Activated T-helper 1 cell treated with Interleukin-2 at 50 U/mL for 16 hours (primary cell): ENCODE results near the gene STK33.

ENCODE experiments used
- DNase-seq: peaks from one replicate; pipeline ENCODE4 v3.0.0-alpha.2; 2020; ENCODE audit warnings: low read depth

The STK33 gene

GRCh38 chr11:8593935-8594909, at the start of gene STK33:
TSS of gene STK33 (minus strand) at chr11:8594228. CDS start at chr11:8474905, 119,323 bp downstream.
- DNase-seq = no peak

DNA sequence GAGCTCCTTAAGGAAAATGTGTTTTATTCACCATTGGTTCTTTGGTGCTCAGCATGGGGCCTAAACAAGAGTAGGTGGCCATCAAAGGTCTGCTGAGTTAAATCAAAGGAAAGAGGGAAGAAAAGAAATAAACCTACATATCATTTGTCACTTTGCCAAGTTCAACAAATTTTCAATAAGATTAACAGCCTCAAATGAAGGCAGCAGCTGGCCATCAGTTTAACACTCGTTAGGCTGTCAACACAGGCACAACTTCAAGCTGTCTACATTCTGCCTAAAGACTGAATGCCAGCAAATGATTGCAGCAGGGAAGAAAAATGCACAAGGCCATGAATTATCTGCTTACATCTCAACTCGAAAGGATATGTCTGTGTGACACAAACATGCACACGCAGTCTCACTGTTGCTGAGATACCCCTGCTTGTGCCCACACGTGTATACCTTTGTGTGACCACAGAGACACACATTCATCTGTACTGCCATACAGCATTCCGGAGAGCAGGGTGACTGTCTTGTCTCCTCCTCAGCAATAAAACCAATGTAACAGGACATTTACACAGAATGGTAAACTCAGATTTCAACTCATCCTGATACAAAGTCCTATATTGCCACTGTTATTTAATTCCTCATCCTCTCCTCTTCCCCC, 48.3 kb upstream of the STK33 start:
- DNase-seq = no peak

DNA sequence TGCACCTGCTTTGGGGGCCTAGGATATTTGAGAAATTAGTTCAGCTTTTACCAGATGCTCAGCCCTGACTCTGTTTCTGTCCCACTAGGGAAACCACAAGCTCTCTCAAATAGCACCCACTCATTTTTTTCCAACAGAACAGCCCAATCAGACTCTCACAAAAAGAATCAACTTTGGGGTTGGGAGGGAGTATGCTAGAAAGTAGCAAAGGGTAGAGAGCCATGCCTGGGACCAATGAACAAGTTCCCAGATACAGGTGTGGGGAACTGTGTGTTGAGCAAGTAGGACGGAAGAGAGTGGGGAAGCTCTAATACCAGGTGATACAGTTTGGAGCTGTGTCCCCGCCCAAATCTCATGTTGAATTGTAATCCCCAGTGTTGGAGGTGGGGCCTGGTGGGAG, 47.3 kb upstream of the STK33 start:
- DNase-seq = no peak

- no peak for DNase-seq
Measured at GRCh38 chr11:8640267-8640906, 46.4 kb upstream of the STK33 start.

DNA sequence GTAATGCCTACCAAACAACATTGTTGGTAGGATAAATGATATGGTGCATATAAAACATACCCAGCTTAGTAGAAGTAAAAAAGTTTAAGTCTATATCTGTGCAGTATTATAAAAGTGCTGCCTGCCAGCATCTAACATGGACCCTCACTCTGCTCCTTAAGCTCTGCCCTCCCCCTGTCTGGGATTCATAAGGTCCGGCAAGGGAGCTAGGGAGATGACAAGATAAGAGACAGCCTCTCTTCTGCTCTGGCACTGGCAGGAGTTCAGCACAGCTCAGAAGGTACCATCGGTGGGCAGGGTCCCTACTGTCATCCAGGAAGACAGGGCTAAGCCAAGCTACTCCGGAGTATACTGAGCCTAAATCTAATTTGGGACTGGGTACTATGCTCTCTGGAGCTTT, 45.6 kb upstream of the STK33 start:
- DNase-seq = no peak

- no peak for DNase-seq
Measured at GRCh38 chr11:8638300-8638699, 44.3 kb upstream of the STK33 start.

DNA sequence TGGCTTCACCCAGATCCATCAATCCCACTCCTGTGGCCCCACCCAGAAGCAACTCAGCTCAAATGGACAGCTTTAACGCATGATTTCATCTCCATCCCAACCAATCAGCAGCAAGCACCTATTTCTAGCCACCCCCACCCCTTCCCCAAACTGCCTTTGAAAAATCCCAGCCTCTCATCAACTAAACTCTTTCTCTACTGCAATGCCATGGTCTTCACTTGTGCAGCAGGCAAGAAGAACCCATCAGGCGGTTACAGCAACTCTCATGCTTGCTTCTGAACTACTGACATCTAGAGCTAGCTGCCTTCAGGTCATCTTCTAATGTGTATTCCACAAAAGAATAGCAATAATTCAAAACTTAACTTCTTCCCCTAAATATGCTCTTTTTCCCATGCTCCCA, 42.1 kb upstream of the STK33 start:
- DNase-seq = no peak

- DNase-seq = no peak
Measured at GRCh38 chr11:8634498-8634897, 40.5 kb upstream of the STK33 start.

GRCh38 chr11:8631395-8632118, 37.5 kb upstream of the STK33 start:
- DNase-seq = no peak

GRCh38 chr11:8624698-8625097, 30.7 kb upstream of the STK33 start:
- no peak for DNase-seq

DNA sequence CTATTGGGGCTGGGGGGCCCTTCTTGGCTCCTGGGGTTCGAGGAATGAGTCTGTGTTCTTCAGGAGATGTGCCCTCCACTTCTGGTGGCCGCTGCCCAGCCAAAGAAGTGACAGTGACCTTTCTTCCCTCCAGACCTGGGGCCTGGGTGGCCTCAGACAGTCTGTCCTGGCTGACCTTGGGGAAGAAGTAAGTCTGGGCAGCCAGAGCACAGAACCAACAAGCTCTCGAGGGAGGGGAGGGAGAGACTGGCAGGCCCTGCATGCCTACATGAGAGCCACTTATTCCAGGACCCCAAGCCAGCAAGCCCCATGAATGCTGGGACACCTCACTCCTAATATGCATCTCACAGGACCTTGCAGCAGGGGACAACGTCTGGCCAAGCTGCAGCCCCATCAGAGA, 27.1 kb upstream of the STK33 start:
- DNase-seq = no peak

DNA sequence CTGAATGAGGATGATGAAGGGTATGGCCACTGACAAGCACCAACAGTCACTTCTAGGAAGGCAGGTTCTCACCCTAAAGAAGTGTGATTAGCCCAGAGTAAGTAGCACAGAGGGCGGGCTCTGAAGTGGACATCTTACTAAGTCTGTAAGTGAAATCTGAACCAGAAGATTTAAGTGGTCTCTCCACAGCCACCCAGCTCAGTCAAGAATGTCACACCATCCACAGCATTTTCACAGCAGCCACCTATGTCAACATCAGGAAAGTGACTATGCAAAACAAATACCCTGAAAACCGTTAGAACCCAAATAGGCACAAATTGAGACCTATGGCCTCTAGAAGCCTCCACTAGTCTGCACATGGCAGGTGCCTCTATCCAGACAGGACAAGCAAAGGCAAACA, 23.0 kb upstream of the STK33 start:
- DNase-seq = no peak

- DNase-seq = no peak
Measured at GRCh38 chr11:8615291-8616032, 21.4 kb upstream of the STK33 start.

- no peak for DNase-seq
Measured at GRCh38 chr11:8614497-8614896, 20.5 kb upstream of the STK33 start.

- DNase-seq = no peak
Measured at GRCh38 chr11:8613036-8613435, 19.0 kb upstream of the STK33 start.

- no peak for DNase-seq
Measured at GRCh38 chr11:8612522-8612921, 18.5 kb upstream of the STK33 start.

DNA sequence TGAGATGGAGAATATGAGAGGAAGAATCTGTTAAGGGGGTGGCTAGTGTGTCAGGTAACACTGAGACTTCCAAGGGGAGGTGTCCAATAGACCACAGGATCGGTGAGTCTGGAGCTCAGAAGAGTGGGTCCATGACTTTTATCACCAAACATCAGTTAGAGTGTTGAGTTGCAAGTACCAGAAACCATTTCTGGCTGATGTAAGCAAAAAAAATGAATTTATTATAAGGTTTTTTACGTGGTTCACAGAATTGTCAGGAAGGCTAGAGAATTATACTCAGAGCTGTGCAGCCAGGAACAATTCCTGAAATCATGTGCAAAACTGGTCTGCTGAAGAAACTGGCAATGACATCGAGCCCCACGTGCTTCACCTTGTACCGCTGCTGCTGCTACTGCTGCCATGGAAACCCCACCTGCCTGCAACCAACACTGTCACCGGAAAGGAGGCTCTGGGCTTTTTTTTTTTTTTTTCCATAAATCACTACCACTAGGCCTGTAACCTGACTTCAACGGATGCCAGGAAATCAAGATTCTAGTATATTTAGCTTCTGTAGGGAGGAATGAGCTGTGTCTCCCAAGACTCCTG, 16.6 kb upstream of the STK33 start:
- DNase-seq = no peak

DNA sequence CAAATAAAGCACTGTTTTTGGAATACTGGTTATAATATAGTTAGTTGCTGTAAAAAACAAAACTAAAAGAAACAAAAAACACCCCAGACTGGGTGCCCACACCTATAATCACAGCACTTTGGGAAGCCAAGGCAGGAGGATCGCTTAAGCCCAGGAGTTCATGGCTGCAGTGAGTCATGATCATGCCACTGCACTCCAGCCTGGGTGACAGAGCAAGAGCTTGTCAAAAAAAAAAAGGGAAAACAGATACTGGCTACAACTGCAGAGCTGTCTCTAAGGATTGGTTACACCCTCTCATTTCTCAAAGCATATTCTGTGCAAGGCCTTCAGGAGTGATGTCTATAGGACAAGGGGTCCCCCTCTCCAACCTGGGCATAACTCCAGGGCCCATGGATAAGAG, 14.6 kb upstream of the STK33 start:
- no peak for DNase-seq

- DNase-seq = no peak
Measured at GRCh38 chr11:8605971-8606563, 12.0 kb upstream of the STK33 start.

DNA sequence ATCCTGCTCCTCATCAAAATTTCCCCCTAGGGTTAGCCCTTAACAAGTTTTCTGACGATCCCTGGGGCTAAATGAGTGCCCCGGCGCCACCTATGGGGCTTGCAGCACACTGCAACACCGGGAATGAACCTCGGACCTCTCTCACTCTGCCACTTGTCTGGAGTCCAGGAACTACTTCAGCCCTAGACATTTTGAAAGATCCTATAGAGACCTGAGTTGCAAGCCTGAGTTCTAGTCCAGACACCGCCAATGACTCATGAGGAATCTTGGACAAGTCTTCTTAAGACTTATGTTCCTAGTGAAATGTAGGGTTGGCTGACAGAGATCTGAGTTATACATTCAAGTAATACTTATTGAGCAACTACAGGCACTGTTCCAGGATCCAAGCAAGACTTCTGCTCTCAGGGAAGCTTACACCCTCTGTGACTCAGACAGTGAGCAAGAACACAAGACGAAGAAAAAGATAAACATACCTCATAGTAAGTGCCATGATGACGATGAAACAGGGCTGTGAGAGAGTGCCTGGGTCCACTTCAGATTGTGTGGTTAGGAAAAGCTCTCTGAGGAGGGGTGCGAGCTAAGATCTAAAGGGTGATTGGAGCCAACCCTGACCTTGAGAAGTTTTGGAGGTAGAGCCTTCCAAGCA, 10.2 kb upstream of the STK33 start:
- DNase-seq = no peak
